HG02610 (cell line): Measurements from ENCODE around the gene SUCLG2.
"Not testable (repeated sequence)": the region's sequence is repeated elsewhere in the genome, so short reads cannot be mapped to it uniquely, and the experiment has no call there.

Experiments used
- ATAC-seq: cut with Tn5 transposase; IDR thresholded peaks from one replicate; pipeline ENCODE4 v1.9.1; 2021; ENCODE audit warnings: mild to moderate bottlenecking, moderate library complexity; ENCODE audit not compliant: unreplicated experiment

The SUCLG2 gene

GRCh38 chr3:67561667-67562394 lies 92.6 kb downstream of the SUCLG2 start:
- no peak for ATAC-seq

- ATAC-seq = no peak
Observed at GRCh38 chr3:67561266-67561665, 93.1 kb downstream of the SUCLG2 start.

- ATAC-seq = no peak
Observed at GRCh38 chr3:67559029-67559605, 95.3 kb downstream of the SUCLG2 start.

- no peak for ATAC-seq
Observed at GRCh38 chr3:67558426-67558825, 96.0 kb downstream of the SUCLG2 start.

GRCh38 chr3:67557848-67558355 lies 96.5 kb downstream of the SUCLG2 start:
- ATAC-seq = no peak

GRCh38 chr3:67551361-67552016 lies 102.9 kb downstream of the SUCLG2 start:
- no peak for ATAC-seq

- ATAC-seq = no peak
Observed at GRCh38 chr3:67550541-67550940, 103.9 kb downstream of the SUCLG2 start.

GRCh38 chr3:67542502-67543250 lies 111.7 kb downstream of the SUCLG2 start:
- ATAC-seq = not testable (repeated sequence)

- no peak for ATAC-seq
Observed at GRCh38 chr3:67540198-67540894, 114.1 kb downstream of the SUCLG2 start.

GRCh38 chr3:67537203-67537602 lies 117.2 kb downstream of the SUCLG2 start:
- not testable (repeated sequence) for ATAC-seq

- no peak for ATAC-seq
Observed at GRCh38 chr3:67535006-67535405, 119.4 kb downstream of the SUCLG2 start.

GRCh38 chr3:67534594-67534993 lies 119.8 kb downstream of the SUCLG2 start:
- no peak for ATAC-seq

- ATAC-seq = no peak
Observed at GRCh38 chr3:67531181-67532101, 123.0 kb downstream of the SUCLG2 start.

GRCh38 chr3:67529915-67530314 lies 124.5 kb downstream of the SUCLG2 start:
- ATAC-seq = no peak

- no peak for ATAC-seq
Observed at GRCh38 chr3:67529337-67529736, 125.1 kb downstream of the SUCLG2 start.

- ATAC-seq = no peak
Observed at GRCh38 chr3:67526246-67526645, 128.2 kb downstream of the SUCLG2 start.

GRCh38 chr3:67524046-67524445 lies 130.4 kb downstream of the SUCLG2 start:
- no peak for ATAC-seq

- ATAC-seq = no peak
Observed at GRCh38 chr3:67522081-67522480, 132.3 kb downstream of the SUCLG2 start.

GRCh38 chr3:67521053-67521646 lies 133.3 kb downstream of the SUCLG2 start:
- ATAC-seq = peak; percentile 75
